Measurements from ENCODE around the gene CSNK2B. TPM values are rescaled to one million over a fixed set of nuclear protein-coding genes. Genes with fewer than 3 reads are reported as not detected.

CSNK2B gene
- total RNA-seq, 2 donors from 2014 or later: 98.2 to 100 TPM

DNA sequence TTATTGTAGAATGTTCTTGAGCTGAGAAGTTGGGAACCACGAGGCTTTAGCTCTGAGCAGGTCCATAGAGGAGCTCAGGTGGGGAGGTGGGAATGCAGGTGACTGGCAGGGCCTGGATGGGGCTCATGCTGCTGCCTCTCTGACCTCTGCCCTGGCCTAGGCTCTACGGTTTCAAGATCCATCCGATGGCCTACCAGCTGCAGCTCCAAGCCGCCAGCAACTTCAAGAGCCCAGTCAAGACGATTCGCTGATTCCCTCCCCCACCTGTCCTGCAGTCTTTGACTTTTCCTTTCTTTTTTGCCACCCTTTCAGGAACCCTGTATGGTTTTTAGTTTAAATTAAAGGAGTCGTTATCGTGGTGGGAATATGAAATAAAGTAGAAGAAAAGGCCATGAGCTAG, 3.8 kb downstream of the CSNK2B start, which contains the start of gene LY6G5B:
Gene LY6G5B (plus strand): TSS at position 301 of the 400 bp plus-strand sequence. CDS start 975 bp downstream, outside the sequence.
- no peaks in the 10 kb centered on the region for H3K27me3 ChIP-seq
- H3K27ac ChIP-seq: no peak within 1 kb of the TSS
- ATAC-seq (no peak), DNase-seq (no peak)
- TF ChIP-seq, protein P1, sequence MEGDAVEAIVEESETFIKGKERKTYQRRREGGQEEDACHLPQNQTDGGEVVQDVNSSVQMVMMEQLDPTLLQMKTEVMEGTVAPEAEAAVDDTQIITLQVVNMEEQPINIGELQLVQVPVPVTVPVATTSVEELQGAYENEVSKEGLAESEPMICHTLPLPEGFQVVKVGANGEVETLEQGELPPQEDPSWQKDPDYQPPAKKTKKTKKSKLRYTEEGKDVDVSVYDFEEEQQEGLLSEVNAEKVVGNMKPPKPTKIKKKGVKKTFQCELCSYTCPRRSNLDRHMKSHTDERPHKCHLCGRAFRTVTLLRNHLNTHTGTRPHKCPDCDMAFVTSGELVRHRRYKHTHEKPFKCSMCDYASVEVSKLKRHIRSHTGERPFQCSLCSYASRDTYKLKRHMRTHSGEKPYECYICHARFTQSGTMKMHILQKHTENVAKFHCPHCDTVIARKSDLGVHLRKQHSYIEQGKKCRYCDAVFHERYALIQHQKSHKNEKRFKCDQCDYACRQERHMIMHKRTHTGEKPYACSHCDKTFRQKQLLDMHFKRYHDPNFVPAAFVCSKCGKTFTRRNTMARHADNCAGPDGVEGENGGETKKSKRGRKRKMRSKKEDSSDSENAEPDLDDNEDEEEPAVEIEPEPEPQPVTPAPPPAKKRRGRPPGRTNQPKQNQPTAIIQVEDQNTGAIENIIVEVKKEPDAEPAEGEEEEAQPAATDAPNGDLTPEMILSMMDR (IDR thresholded peaks at IDR 0.05): no peak
- no peak for TF ChIP-seq POLR2A (IDR thresholded peaks at IDR 0.05)
- intact Hi-C loops (cut with DNase I): no loop called here
- H3K4me3 ChIP-seq: no peak within 1 kb of the TSS
- peaks cover 6 to 33% of the 10 kb centered on the region in 2 donors for H3K36me3 ChIP-seq (replicated peaks in 1 of 2; ENCODE audit: insufficient read depth in 1 of 2, low read depth in 2 of 2)
- WGBS, 2 donors: 70 to 73% methylated on average over 8 of the region's 8 CpGs
- H3K4me1 ChIP-seq: peaks cover 23% of the 10 kb centered on the region
- no peaks in the 10 kb centered on the region for H3K9me3 ChIP-seq

DNA sequence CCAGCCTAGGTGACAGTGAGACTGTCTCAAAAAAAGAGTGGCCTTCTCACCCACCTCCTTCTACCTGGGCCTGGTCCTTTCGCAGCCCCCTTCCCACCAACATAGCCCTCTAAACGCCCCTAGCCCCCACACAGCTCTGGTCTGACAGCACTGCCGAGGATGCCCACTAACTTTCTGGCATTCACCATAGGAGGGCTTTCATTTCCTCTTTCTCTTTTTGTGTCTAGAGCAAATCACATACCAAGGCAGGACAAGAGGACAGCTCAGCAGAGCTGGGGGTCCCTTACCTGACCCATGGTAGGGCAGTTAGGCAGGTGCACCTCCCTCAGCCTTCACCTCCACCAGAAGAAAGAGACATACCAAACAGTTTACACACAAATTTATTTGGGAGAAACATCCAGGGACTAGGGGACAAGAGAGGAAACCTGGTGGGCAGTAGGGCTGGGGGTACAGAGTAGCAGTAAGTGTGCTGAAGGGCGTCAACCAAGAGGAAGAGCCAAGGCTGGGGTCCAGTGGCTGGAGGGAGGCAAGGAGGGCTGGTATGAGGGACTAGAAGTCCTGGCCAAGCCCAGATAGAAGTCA, 10.5 kb downstream of the CSNK2B start:
- Histone ChIP-seq H3K4me1 (peaks cover 12% of the 10 kb centered on the region), H3K9me3 (no peaks in the 10 kb centered on the region), H3K4me3 (no peak overlapping the region), H3K36me3 (replicated peaks in 1 of 2; ENCODE audit: insufficient read depth in 1 of 2, low read depth in 2 of 2) (peaks cover 0 to 5% of the 10 kb centered on the region in 2 donors), H3K27ac (no peak overlapping the region), H3K27me3 (no peaks in the 10 kb centered on the region)
- no peak for ATAC-seq
- 81 to 89% methylated on average over 4 of the region's 4 CpGs for WGBS, 2 donors
- DNase-seq: no peak
- intact Hi-C loops (cut with DNase I): no loop called here
- no peak for TF ChIP-seq POLR2A (IDR thresholded peaks at IDR 0.05)
- TF ChIP-seq, protein P1 (IDR thresholded peaks at IDR 0.05): no peak

DNA sequence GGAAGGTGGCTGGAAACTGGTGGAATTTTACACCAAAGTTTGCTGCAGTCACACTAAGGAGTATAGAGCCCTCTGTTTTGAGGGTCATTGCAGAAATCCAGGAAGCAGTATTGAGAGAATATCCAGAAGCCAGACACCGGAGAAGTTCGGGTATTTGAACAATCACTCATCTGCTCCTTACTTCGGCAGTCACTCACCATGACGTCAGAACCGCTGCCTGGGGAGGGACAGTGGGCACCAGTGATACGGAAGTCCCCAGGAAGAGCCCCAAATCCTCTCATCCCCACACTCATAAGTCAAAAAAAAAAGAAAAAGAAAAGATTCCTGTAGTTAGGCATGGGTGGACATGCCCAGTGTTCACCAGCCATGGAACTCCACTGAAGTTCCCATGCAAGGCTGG, 11.0 kb downstream of the CSNK2B start:
- H3K9me3 ChIP-seq: no peaks in the 10 kb centered on the region
- intact Hi-C loops (cut with DNase I): no loop called here
- TF ChIP-seq, protein P1 (IDR thresholded peaks at IDR 0.05): no peak
- no peak for TF ChIP-seq POLR2A (IDR thresholded peaks at IDR 0.05)
- H3K4me1 ChIP-seq: peaks cover 17% of the 10 kb centered on the region
- H3K27me3 ChIP-seq: no peaks in the 10 kb centered on the region
- 66 to 73% methylated on average over 6 of the region's 6 CpGs for WGBS, 2 donors
- no peak overlapping the region for H3K27ac ChIP-seq
- H3K4me3 ChIP-seq: no peak overlapping the region
- DNase-seq (no peak), ATAC-seq (no peak)
- peaks cover 0 to 3% of the 10 kb centered on the region in 2 donors for H3K36me3 ChIP-seq (replicated peaks in 1 of 2; ENCODE audit: insufficient read depth in 1 of 2, low read depth in 2 of 2)

DNA sequence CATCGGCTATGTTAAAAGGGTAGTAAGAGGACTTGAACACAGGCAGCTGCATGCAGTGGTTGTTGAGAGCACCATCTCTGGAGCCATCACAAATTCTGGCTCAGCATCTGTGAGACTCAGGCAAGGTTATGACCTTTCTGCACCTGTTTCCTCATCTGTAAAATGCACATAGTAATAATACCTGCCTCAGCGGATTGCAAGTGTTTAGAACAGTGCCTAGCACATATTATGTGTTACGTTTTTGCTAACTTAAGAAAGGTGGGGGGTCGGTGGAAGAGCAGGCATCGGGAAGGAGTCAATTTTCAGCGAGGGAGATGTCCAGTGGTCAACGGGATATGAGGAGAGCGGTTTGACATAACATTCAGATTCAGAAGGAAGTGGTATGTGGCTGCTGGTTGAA, 12.1 kb downstream of the CSNK2B start:
- 64 to 70% methylated on average over 8 of the region's 8 CpGs for WGBS, 2 donors
- DNase-seq: no peak
- TF ChIP-seq, protein P1 (IDR thresholded peaks at IDR 0.05): no peak
- no peak for TF ChIP-seq POLR2A (IDR thresholded peaks at IDR 0.05)
- Histone ChIP-seq H3K36me3 (replicated peaks in 1 of 2; ENCODE audit: insufficient read depth in 1 of 2, low read depth in 2 of 2) (no peaks in the 10 kb centered on the region), H3K27me3 (no peaks in the 10 kb centered on the region), H3K4me1 (peaks cover 22% of the 10 kb centered on the region), H3K9me3 (no peaks in the 10 kb centered on the region), H3K27ac (no peak overlapping the region), H3K4me3 (no peak overlapping the region)
- no peak for ATAC-seq
- intact Hi-C loops (cut with DNase I): no loop called here

Data from body of pancreas (tissue), 4 donors.